ENCODE results near the gene ATP5F1D.

- TF ChIP-seq CTCF (IDR thresholded peaks at IDR 0.05) (no peak), EP300 (IDR thresholded peaks at IDR 0.05) (no peak), POLR2AphosphoS5 (IDR thresholded peaks at IDR 0.05) (no peak)
These were observed 42.0 kb upstream of the ATP5F1D start for GRCh38 chr19:1199531-1199930.

Measured in upper lobe of left lung (tissue), 4 donors.